IMR-90 (cell line): Measurements from ENCODE around the gene GDF10. TPM values are rescaled to one million over a fixed set of nuclear protein-coding genes. Genes with fewer than 3 reads are reported as not detected.

Source experiments
- ATAC-seq: fragments of 200-7000 bp; cut with Tn5 transposase; 2 replicates; pipeline ENCODE4 v1.9.1; 2020; ENCODE audit warnings: low read depth, mild to moderate bottlenecking, moderate library complexity
- BruUV-seq: library from RNA; stranded (reverse); fragments of 400-500 nt; replicated peaks from 2 replicates; lab custom pipeline; 2021; lab: Mats Ljungman, UMichigan
- CTCF ChIA-PET: fragments of 300-600 bp; formaldehyde crosslinking; extraction: SDS; loops from one replicate; lab custom pipeline; 2021; ENCODE audit warnings: antibody characterized with exemption; lab: Yijun Ruan, JAX
- POLR2A ChIA-PET: fragments of 300-600 bp; sonication (Branson Sonifier 250); formaldehyde crosslinking; loops from one replicate; lab custom pipeline; 2022; ENCODE audit warnings: antibody characterized with exemption; ENCODE audit not compliant: unreplicated experiment; lab: Charles Lee
- DNase-seq: peaks from one replicate; pipeline ENCODE4 v3.0.0; 2013
- H2AFZ ChIP-seq: replicated peaks from 2 replicates; pipeline ENCODE3; 2013; ENCODE audit warnings: low read length, mild to moderate bottlenecking; ENCODE audit not compliant: poor library complexity
- H2AK5ac ChIP-seq: 2 replicates; pipeline ENCODE4 v1.6.1; 2013; ENCODE audit warnings: low read depth, low read length, inconsistent platforms
- H2AK9ac ChIP-seq: replicated peaks from 2 replicates; pipeline ENCODE3; 2013; ENCODE audit warnings: mild to moderate bottlenecking, low read depth, low read length, moderate library complexity; ENCODE audit not compliant: poor library complexity
- H2BK120ac ChIP-seq: 2 replicates; pipeline ENCODE4 v1.6.1; 2013; ENCODE audit warnings: low read depth, low read length, inconsistent platforms
- H2BK15ac ChIP-seq: 3 replicates; pipeline ENCODE4 v1.6.1; 2013; ENCODE audit warnings: low read depth, low read length, inconsistent platforms
- H2BK20ac ChIP-seq: 2 replicates; pipeline ENCODE4 v1.6.1; 2013; ENCODE audit warnings: low read depth, mild to moderate bottlenecking, inconsistent platforms, low read length, moderate library complexity
- H2BK5ac ChIP-seq: 2 replicates; pipeline ENCODE4 v1.6.1; 2013; ENCODE audit warnings: mild to moderate bottlenecking, low read depth, low read length, inconsistent platforms; ENCODE audit not compliant: poor library complexity, severe bottlenecking
- H3K14ac ChIP-seq: replicated peaks from 2 replicates; pipeline ENCODE4 v1.6.1; 2013; ENCODE audit warnings: low read depth, low read length, inconsistent platforms
- H3K18ac ChIP-seq: 2 replicates; pipeline ENCODE4 v1.6.1; 2013; ENCODE audit warnings: low read depth, low read length, control low read depth
- H3K23ac ChIP-seq: 2 replicates; pipeline ENCODE4 v1.6.1; 2013; ENCODE audit warnings: low read depth, low read length, inconsistent platforms
- H3K27ac ChIP-seq: 2 replicates; pipeline ENCODE4 v1.5.1; 2013; ENCODE audit warnings: mild to moderate bottlenecking, control low read depth, low read length; ENCODE audit not compliant: insufficient read depth
- H3K27me3 ChIP-seq: 2 replicates; pipeline ENCODE4 v1.6.1; 2013; ENCODE audit warnings: low read length; ENCODE audit not compliant: control insufficient read depth, insufficient read depth
- H3K36me3 ChIP-seq: 2 replicates; pipeline ENCODE4 v1.6.1; 2013; ENCODE audit warnings: low read length, mixed read lengths; ENCODE audit not compliant: control insufficient read depth, insufficient read depth
- H3K4ac ChIP-seq: 2 replicates; pipeline ENCODE4 v1.6.1; 2013; ENCODE audit warnings: low read depth, low read length, inconsistent platforms
- H3K4me1 ChIP-seq: 2 replicates; pipeline ENCODE4 v1.6.1; 2013; ENCODE audit warnings: low read length, mixed read lengths; ENCODE audit not compliant: control insufficient read depth, insufficient read depth
- H3K4me2 ChIP-seq: 2 replicates; pipeline ENCODE4 v1.6.1; 2013; ENCODE audit warnings: low read depth, mild to moderate bottlenecking, control low read depth, low read length, moderate library complexity
- H3K4me3 ChIP-seq: 2 replicates; pipeline ENCODE4 v1.5.1; 2013; ENCODE audit warnings: low read depth, mild to moderate bottlenecking, control low read depth, low read length, moderate library complexity; ENCODE audit not compliant: insufficient read depth
- H3K56ac ChIP-seq: 2 replicates; pipeline ENCODE4 v1.6.1; 2013; ENCODE audit warnings: low read length, inconsistent platforms; ENCODE audit not compliant: insufficient read depth; ENCODE audit errors: extremely low read depth
- H3K79me1 ChIP-seq, 2 experiments: 2 replicates each; pipeline ENCODE4 v1.6.1; 2013; ENCODE audit warnings: low read length in 2 of 2, inconsistent platforms in 1 of 2, low read depth in 1 of 2
- H3K9ac ChIP-seq: 2 replicates; pipeline ENCODE4 v1.6.1; 2013; ENCODE audit warnings: low read depth, low read length, control low read depth
- H3K9me1 ChIP-seq: 2 replicates; pipeline ENCODE4 v1.6.1; 2013; ENCODE audit warnings: low read length, inconsistent platforms; ENCODE audit not compliant: insufficient read depth
- H3K9me3 ChIP-seq: 2 replicates; pipeline ENCODE4 v1.6.1; 2013; ENCODE audit warnings: low read length; ENCODE audit not compliant: control insufficient read depth, insufficient read depth
- H4K20me1 ChIP-seq: 2 replicates; pipeline ENCODE4 v1.6.1; 2013; ENCODE audit warnings: low read length, inconsistent platforms; ENCODE audit not compliant: insufficient read depth
- H4K5ac ChIP-seq: 2 replicates; pipeline ENCODE4 v1.6.1; 2013; ENCODE audit warnings: mild to moderate bottlenecking, low read depth, low read length, control low read depth
- H4K8ac ChIP-seq, 2 experiments: 2 replicates each; pipeline ENCODE4 v1.6.1; 2013; ENCODE audit warnings: low read depth in 2 of 2, low read length in 2 of 2, control low read depth in 1 of 2, inconsistent platforms in 1 of 2
- H4K91ac ChIP-seq: 2 replicates; pipeline ENCODE4 v1.6.1; 2013; ENCODE audit warnings: low read depth, low read length, inconsistent platforms; ENCODE audit not compliant: insufficient read depth
- FOS ChIP-seq: fragments of 150-350 bp; IDR thresholded peaks from 2 replicates; pipeline ENCODE4 v1.6.1; 2016; ENCODE audit warnings: low read depth, low read length
- MAZ ChIP-seq: IDR thresholded peaks from 2 replicates; pipeline ENCODE4 v1.6.1; 2012; ENCODE audit warnings: low read depth, mild to moderate bottlenecking, low read length, improper control_type of control experiment, moderate library complexity, borderline replicate concordance
- RAD21 ChIP-seq: IDR thresholded peaks from 2 replicates; pipeline ENCODE4 v1.6.1; 2012; ENCODE audit warnings: low read length, improper control_type of control experiment
- RCOR1 ChIP-seq: IDR thresholded peaks from 2 replicates; pipeline ENCODE4 v1.6.1; 2012; ENCODE audit warnings: mild to moderate bottlenecking, low read length, improper control_type of control experiment; ENCODE audit not compliant: insufficient replicate concordance
- SMC3 ChIP-seq: fragments of 150-350 bp; IDR thresholded peaks from 2 replicates; pipeline ENCODE4 v1.6.1; 2016; ENCODE audit warnings: low read depth, mild to moderate bottlenecking, antibody characterized with exemption, low read length, moderate library complexity
- WGBS, 2 experiments: methylation state at CpG; one replicate each; pipeline versions ENCODE4 v1.1.5 to v1.1.7; 2013; ENCODE audit warnings: missing lambda C conversion rate in 2 of 2; ENCODE audit not compliant: insufficient read length in 1 of 2; ENCODE audit errors: extremely low coverage in 2 of 2; 5-methylcytosine and 5-hydroxymethylcytosine counted together
- dilution Hi-C: fragments of 300-500 bp; cut with HindIII; formaldehyde crosslinking; loops from one replicate; pipeline ENCODE4 v1.14.3; 2018; ENCODE audit warnings: low sequenced_read_pairs; ENCODE audit not compliant: unreplicated experiment
- in situ Hi-C: fragments of 300-500 bp; cut with MboI; formaldehyde crosslinking; loops from 3 replicates; pipeline ENCODE4 v1.14.3; 2019; ENCODE audit warnings: low sequenced_read_pairs, inconsistent platforms, mixed read lengths
- intact Hi-C: fragments of 100-400 bp; cut with micrococcal nuclease; formaldehyde crosslinking; loops from 2 replicates; pipeline ENCODE4 v1.10.0; 2022
- polyA plus RNA-seq, 3 experiments: library from polyadenylated mRNA; depleted of rRNA; stranded (reverse); fragments of >200 nt; gene quantifications; 2 replicates each; pipeline ENCODE4 v1.2.3, GENCODE V29; 2012; ENCODE audit warnings: low replicate concordance in 1 of 3
- total RNA-seq: library from RNA; depleted of rRNA; stranded (reverse); fragments of >200 nt; gene quantifications from 2 replicates; pipeline ENCODE4 v1.2.3, GENCODE V29; 2012

GDF10 gene
- total and polyA plus RNA-seq, 2 of the 4 experiments (the other 2 are of a cell fraction): 0.34 TPM; not detected in 1

DNA sequence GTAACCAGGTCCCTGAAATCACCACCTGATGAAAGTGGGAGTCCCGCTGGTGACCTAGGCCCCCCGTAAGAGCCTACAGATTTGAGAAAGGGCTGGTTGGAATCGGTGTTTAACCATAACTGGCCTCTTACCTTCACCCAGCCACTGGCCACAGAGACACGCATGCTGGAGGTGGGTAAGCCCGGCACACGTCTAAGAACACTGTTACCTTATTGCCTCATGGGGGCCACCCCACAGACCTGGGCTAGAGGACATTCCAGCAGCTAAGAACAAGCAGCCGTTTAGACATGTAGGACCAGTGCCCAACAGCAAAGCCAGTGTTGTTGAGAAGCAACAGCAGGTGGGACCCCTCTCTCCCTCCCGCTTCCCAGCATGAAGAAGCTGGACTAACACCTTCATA lies 19.8 kb downstream of the GDF10 start:
- Histone ChIP-seq H4K5ac (no peak overlapping the region), H3K4me2 (no peak overlapping the region), H3K4me1 (no peaks in the 10 kb centered on the region), H2AK9ac (no peak overlapping the region), H4K91ac (no peak overlapping the region), H3K79me1 (no peaks in the 10 kb centered on the region), H3K23ac (no peak overlapping the region), H3K4ac (no peak overlapping the region), H2AK5ac (no peak overlapping the region), H2BK120ac (no peak overlapping the region), H4K20me1 (no peaks in the 10 kb centered on the region), H2BK15ac (no peak overlapping the region), H2AFZ (no peak overlapping the region), H3K9ac (no peak overlapping the region), H3K27ac (no peak overlapping the region), H3K9me3 (no peaks in the 10 kb centered on the region), H2BK5ac (no peak overlapping the region), H2BK20ac (no peak overlapping the region), H3K9me1 (no peaks in the 10 kb centered on the region), H4K8ac (no peak overlapping the region), H3K14ac (no peak overlapping the region), H3K36me3 (no peaks in the 10 kb centered on the region), H3K56ac (no peak overlapping the region), H3K27me3 (peaks cover 39% of the 10 kb centered on the region), H3K18ac (no peak overlapping the region), H3K4me3 (no peak overlapping the region)
- DNase-seq (no peak), ATAC-seq (no peak)
- intact Hi-C loops (loop anchor here (10.0 kb wide), 1 partner anchor 325 kb away; no protein-coding TSS in a partner anchor), dilution Hi-C loops (no loop called here), in situ Hi-C loops (no loop called here)
- BruUV-seq: no TSS peak
- no peak for TF ChIP-seq MAZ
- no peak for TF ChIP-seq SMC3
- TF ChIP-seq RAD21: no peak
- TF ChIP-seq FOS: no peak
- TF ChIP-seq RCOR1: no peak
- CTCF ChIA-PET: no interaction called here
- POLR2A ChIA-PET: no interaction called here
- no CpG with 5 or more reads among the region's 8 CpGs for WGBS, 2 experiments
